G401.6 (cell line): Measurements from ENCODE around the gene AKR1C8.
"Not testable (repeated sequence)": the region's sequence is repeated elsewhere in the genome, so short reads cannot be mapped to it uniquely, and the experiment has no call there.

Experiments used
- FAIRE-seq: peaks from 2 replicates; lab custom pipeline; 2012; peaks lifted over from hg19 to GRCh38; lab: Jason Lieb, UNC

AKR1C8 gene

DNA sequence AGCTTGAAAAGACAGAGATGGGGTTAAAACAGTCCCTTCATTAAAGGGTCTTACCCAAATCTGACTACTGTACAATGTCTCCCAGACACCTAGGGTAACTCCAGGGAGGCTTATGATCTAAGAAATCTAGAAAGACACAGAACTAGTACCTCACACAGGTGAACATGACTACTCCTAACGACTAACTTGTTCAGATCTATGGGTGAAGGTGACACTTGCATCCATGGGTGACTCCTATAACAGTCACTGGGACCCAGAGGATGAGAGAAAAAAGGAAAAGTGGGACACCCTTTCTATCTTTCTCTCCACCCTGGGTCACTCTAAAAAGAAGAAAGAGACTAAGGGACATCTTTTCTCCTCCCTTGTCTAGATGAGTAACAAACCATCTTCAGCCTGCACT lies 19.2 kb downstream of the AKR1C8 start:
- FAIRE-seq, result no peak

GRCh38 chr10:5163487-5163886 lies 21.5 kb downstream of the AKR1C8 start:
- FAIRE-seq, result no peak

DNA sequence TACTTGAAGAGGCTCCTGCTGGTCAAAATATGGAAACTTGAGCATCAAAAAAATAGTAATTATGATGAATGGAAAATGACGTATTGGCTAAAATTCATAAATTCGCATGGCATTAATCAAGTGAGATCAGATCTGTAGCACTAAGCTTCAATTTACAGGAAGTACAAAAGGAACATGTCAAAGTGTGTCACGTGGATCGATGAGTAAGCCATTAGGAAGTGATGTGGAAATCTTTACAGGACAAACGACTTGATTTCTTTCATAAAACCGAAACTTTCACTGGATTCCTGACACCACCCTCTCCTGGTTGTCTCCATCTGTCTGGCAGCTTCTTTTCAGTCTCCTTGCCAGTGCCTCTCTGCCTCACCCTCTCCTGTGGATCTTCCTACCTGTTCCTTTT lies 25.8 kb downstream of the AKR1C8 start:
- no peak for FAIRE-seq

DNA sequence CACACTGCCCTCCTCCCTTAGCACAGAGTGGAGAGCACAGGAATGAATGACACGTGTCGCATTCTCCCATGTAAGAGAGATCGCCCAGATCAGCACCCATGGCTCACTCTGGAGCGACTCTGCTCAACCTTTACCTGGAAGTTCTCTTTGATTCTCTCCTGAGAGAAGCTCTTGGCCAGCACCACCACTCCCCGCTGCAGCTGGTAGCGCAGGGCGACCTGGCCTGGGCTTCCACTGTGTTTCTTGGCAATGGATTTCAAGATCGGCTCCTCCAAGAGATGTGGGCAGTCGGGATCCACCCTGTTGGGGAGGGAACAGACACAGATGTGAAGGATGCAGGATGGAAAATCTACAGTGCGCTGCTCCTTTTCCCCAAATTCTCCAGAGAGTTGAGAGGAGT lies 27.4 kb downstream of the AKR1C8 start:
- FAIRE-seq, result no peak

GRCh38 chr10:5155951-5156350 lies 29.0 kb downstream of the AKR1C8 start:
- FAIRE-seq, result no peak

GRCh38 chr10:5151076-5151475 lies 33.9 kb downstream of the AKR1C8 start:
- FAIRE-seq, result no peak

GRCh38 chr10:5148678-5149032 lies 36.3 kb downstream of the AKR1C8 start:
- FAIRE-seq, result no peak

GRCh38 chr10:5147981-5148677 lies 36.8 kb downstream of the AKR1C8 start:
- FAIRE-seq, result no peak

- no peak for FAIRE-seq
Measured at GRCh38 chr10:5147255-5147980, 37.5 kb downstream of the AKR1C8 start.

DNA sequence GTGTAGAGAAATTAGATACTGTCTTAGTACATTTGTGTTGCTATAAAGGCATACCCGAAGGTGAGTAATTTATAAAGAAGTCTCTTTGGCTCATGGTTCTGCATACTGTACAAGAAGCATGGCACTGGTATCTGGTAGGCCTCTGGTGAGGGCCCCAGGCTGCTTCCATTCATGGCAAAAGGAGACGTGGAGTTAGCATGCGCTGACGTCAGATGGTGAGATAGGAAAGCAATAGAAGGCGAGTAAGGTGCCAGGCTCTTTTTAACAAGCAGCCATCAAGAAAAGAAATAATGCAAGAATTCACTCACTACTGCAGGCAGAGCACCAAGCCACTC lies 38.1 kb downstream of the AKR1C8 start:
- FAIRE-seq, result no peak

DNA sequence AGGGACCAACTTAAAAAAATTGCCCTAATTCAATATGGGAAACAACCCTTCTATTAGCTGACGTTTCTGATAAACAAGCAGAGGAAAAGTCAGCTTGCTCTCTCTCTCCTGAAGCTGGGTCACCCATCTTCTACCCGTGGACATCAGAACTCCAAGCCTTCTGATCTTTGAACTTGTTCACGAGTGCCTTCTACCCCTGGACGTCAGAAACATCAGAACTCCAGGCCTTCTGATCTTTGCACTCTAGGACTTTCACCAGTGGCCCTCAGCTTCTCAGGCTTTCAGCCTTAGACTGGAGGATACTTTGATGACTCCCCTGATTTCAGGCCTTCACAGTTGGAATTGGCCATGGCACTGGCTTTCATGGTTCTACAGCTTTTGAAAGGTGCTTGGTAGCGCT lies 41.8 kb downstream of the AKR1C8 start:
- FAIRE-seq, result no peak

GRCh38 chr10:5142199-5142598 lies 42.8 kb downstream of the AKR1C8 start:
- FAIRE-seq, result no peak

- FAIRE-seq, result not testable (repeated sequence)
Measured at GRCh38 chr10:5137699-5138098, 47.3 kb downstream of the AKR1C8 start.

- no peak for FAIRE-seq
Measured at GRCh38 chr10:5136468-5137087, 48.4 kb downstream of the AKR1C8 start.

DNA sequence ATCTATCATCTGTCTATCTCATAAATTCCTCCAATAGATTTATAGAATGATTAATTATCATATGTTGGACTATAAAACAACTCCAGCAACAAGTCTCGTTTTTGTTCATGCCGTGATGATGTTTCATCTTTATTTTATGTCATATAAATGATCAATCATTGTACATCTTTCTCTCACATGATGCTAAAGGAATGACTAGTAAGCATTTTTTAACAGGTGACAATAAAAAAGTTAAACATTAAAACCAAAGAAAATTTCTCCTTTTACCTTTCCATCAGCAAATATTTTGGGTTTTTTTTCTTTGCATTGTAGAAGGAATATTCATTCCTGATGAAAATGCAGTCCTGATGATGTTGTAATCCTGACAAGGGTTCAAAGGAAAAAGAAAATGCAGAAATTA lies 49.4 kb downstream of the AKR1C8 start:
- no peak for FAIRE-seq

- no peak for FAIRE-seq
Measured at GRCh38 chr10:5125315-5126044, 59.5 kb downstream of the AKR1C8 start.

DNA sequence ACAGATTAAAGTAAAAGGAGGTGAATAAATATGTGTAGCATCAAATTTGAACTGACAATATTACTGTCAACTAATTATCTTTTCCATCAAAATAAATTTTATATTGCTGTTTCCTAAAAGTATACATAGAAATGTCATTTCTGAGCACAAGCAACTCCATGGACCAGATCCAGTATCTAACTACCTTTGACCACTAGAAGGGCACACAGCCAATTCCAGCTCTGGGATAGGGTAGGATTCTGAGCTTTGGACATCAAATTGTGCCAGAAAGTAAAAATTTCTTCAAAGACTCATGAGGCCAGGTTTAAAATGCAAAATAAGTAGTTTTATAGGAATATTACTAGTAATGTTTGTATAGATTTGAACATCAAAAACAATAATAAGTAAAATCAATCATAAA lies 61.1 kb downstream of the AKR1C8 start:
- FAIRE-seq, result no peak

- FAIRE-seq, result not testable (repeated sequence)
Measured at GRCh38 chr10:5119997-5120396, 65.0 kb downstream of the AKR1C8 start.

GRCh38 chr10:5117026-5117425 lies 67.9 kb downstream of the AKR1C8 start:
- no peak for FAIRE-seq

- FAIRE-seq, result no peak
Measured at GRCh38 chr10:5116621-5117020, 68.3 kb downstream of the AKR1C8 start.

DNA sequence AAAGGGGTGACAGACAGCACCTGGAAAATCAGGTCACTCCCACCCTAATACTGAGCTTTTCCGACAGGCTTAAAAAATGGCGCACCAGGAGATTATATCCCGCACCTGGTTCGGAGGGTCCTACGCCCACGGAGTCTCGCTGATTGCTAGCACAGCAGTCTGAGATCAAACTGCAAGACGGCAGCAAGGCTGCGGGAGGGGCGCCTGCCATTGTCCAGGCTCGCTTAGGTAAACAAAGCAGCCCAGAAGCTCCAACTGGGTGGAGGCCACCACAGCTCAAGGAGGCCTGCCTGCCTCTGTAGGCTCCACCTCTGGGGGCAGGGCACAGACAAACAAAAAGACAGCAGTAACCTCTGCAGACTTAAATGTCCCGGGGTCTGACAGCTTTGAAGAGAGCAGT lies 75.1 kb downstream of the AKR1C8 start:
- FAIRE-seq, result not testable (repeated sequence)

GRCh38 chr10:5108658-5109416 lies 76.1 kb downstream of the AKR1C8 start:
- no peak for FAIRE-seq
